Muscle of back (tissue), 11 donors: Measurements from ENCODE around the gene ARL10. TPM values are rescaled to one million over a fixed set of nuclear protein-coding genes. Genes with fewer than 3 reads are reported as not detected.

Experiments
- DNase-seq, 3 donors: peaks; one replicate each; pipeline versions ENCODE4 v3.0.0 to v3.0.0-alpha.2; 2013
- polyA plus RNA-seq, 10 donors: library from polyadenylated mRNA; unstranded; fragments of 120-200 nt; gene quantifications; one replicate each; pipeline ENCODE4 v1.2.1, GENCODE V29; 2013; ENCODE audit not compliant: insufficient read length in 10 of 10

Gene ARL10
- polyA plus RNA-seq, 10 donors: 8.6 to 13.6 (median 10.9) TPM

- DNase-seq: no peak
These were observed 44.5 kb downstream of the ARL10 start for GRCh38 chr5:176409765-176410164.

GRCh38 chr5:176410486-176411180 lies 45.3 kb downstream of the ARL10 start:
- DNase-seq: no peak

- DNase-seq: no peak
These were observed 47.4 kb downstream of the ARL10 start for GRCh38 chr5:176412517-176413254.

DNA sequence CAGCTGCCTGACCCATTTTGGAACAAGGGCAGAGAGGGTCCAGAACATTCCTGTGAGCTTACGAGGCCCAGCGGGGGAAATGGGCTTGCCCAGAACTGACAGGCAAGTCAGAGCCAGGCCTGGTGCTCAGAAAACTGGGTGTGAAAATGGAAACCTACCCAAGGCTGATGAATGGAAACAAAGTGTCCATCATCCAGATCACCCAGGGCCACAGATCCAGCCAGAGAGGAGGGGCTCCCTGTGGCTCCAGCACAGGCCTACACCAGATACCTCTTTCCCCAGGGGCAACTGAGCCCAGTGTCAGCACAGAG lies 47.9 kb downstream of the ARL10 start:
- no peak for DNase-seq

GRCh38 chr5:176413709-176414191 lies 48.5 kb downstream of the ARL10 start:
- DNase-seq: no peak

- no peak for DNase-seq
These were observed 49.4 kb downstream of the ARL10 start for GRCh38 chr5:176414704-176415103.

DNA sequence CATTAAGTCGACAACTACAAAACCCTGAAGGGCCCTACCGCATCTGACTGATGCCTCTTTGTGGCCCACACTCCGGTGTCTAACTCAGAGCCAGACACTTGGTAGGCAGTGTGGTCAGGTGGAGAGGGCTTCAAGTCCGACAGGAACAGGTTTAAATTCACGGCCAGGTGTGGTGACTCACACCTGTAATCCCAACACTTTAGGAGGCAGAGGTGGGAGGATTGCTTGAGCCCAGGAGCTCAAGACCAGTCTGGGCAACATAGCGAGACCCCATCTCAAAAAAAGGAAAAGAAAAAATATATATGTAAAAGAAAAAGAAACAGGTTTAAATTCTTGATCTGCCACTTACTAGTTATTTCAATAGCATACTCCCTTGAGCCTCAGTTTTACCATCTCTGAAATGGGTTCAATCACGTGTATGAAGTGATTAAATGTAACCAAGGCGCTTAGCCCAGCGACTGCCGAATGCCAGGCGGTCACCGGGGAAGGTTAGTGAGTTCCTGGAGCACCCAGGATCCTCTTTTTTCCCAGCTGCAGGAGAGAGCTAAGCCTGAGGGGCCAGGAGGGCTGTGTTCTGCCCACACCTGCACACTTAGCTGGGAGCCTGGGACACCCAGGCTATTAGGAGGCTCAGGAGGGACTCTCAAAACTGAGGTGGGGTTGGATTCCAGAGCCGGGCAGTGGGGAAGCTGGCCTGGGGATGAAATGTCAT lies 50.1 kb downstream of the ARL10 start:
- DNase-seq: peak in 1 of 3 donors; percentile 38

GRCh38 chr5:176415952-176416924 lies 51.0 kb downstream of the ARL10 start, which contains the start of gene CLTB:
TSS of gene CLTB (minus strand) at chr5:176416539. CDS start at chr5:176416363, 176 bp downstream.
- DNase-seq: peak; percentile 86 to 97 (median 96)

DNA sequence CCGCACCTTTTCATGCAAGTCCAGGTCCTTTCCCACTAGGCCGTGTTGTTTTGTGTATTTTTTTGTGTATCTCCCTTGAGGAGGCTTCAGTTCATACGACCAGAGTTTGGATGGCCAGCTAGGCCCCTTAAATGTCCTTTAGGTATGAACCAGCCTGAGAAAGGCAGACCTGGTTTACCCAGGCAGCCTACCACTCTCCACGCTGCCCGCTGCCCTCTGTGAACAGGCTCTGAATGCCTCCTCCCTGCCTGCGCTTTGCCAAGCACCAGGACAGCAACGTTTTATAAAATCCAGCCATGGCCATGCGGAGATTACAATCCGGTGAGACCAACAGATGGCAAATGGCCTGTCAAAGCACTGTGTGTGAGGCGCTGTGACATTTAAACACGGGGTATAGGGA lies 51.7 kb downstream of the ARL10 start:
- DNase-seq: no peak

DNA sequence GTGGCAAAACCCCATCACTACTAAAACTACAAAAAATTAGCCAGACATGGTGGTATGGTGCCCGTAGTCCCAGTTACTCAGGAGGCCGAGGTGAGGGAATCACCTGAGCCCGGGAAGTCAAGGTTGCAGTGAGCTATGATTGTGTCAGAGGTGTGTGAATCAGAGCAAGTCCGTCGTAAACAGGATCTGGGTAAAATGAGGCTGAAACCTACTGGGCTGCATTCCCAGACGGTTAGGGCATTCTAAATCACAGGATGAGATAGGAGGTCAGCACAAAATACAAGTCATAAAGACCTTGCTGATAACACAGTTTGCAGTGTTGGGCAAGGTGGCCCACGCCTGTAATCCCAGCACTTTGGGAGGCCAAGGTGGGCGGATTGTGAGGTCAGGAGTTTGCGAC lies 53.0 kb downstream of the ARL10 start:
- no peak for DNase-seq

DNA sequence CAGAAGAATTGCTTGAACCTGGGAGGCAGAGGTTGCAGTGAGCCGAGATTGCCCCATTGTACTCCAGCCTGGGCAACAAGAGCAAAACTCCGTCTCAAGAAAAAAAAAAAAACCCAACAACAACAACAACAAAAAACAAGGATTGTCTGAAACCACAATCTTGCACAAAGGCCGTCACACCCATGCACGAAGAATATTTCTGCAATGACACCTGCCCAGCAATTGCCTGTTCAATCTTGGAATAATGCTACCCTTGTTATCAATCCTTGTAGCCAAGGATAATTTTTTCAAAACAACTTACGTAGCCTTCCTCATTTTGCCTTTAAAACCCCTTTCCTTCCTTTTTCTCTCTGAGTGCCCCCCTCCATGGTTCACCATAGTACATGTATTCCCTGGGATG lies 54.8 kb downstream of the ARL10 start:
- DNase-seq: no peak

GRCh38 chr5:176420972-176421544 lies 55.8 kb downstream of the ARL10 start:
- DNase-seq: no peak

- DNase-seq: no peak
These were observed 58.9 kb downstream of the ARL10 start for GRCh38 chr5:176424181-176424580.

DNA sequence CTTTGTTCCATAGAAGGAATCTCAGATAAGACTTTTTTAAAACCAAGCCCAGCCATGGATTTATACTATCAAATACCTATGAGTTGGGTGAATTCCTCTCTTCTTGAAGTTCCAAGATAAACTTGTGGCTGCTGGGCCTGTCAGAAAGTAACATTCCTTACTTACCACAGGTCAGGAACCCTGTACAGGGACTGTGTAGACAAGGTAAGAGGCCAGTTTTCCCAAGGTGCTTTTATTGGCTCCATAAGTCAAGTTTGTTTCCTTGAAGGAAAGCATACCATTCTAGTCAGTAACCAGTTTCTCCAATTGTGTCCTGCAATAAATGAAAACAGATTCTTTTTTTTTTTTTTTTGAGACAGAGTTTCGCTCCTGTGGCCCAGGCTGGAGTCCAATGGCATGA lies 59.9 kb downstream of the ARL10 start:
- DNase-seq: no peak

DNA sequence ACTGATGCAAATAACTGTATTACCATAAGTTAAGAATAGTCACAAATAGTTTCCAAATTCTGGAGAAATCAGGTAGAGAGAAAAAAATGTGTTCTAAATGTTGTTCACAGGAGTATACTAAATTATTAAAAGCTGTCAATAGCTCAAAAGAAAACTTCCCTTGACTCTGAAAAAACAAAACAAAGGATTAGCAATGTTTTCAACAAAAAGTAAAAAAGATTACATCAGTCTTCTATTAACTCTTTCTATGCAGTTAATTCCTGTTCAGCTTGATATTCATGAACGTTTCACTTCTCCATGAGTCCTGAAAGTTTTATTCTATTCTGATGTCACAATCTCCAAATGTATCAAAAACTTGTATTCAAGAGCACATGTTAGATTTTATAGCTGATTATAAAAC lies 60.5 kb downstream of the ARL10 start:
- no peak for DNase-seq

DNA sequence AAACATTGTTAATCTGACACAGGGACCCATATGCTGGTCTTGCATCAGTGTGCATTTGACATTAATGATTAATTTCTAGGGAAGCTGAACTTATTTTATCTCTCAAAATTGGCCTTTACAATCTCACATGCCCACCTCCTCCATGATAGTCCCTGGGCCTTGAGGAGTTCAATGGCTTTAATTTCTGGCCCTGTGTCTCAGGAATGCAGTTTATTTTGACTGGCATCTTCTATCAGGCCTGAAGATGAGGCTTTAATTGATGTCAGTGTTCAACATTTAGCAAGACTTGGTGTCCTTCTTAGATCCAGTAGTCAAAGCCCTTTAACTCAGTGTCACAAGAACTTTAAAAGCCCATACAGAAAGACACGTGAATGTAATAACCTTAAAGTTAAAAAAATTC lies 61.6 kb downstream of the ARL10 start:
- no peak for DNase-seq

GRCh38 chr5:176427971-176428370 lies 62.7 kb downstream of the ARL10 start:
- no peak for DNase-seq

DNA sequence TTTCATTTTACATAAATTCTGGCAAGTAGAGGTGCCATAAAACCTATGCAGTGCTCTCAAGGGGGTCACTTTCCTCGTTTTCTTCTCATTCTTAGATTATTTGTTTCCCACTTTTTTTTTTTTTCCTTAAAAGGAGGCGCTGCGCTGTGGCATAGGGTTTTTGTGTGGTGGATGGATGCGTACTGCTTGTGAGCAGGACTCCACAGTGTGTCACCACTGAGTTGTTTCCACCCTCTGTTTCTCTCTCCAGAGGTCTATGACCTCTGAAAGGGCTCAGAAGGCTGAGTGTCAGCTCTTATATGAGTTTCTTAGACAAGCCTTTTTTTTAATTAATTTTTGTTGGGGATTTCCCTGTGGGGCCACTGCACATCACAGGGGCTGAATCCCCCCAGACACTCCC lies 64.7 kb downstream of the ARL10 start:
- no peak for DNase-seq
